Posterior vena cava (tissue), 2 donors: ENCODE measurements around the gene UBE2D1. TPM values are rescaled to one million over a fixed set of nuclear protein-coding genes. Genes with fewer than 3 reads are reported as not detected.

ENCODE experiments used
- DNase-seq: peaks from one replicate; pipeline ENCODE4 v3.0.0-alpha.2; 2020; ENCODE audit warnings: low spot score
- intact Hi-C, 2 donors: fragments of 100-400 bp; cut with DNase I; formaldehyde crosslinking; loops; one replicate each; pipeline versions ENCODE4 v1.14.1 to v1.14.2; 2022 to 2023
- total RNA-seq, 2 donors: library from RNA; stranded (reverse); fragmentation: NEBNext Ultra II Directional; extraction: Animal tissue kit (Norgen Biotek cat#: 25700); gene quantifications; one replicate each; pipeline ENCODE4 v1.2.1, GENCODE V29; 2021
- donor health status: DM: yes; HTN: yes; CAD: no.
- donor health status: DM: yes; HTN: yes; CAD: no.

The UBE2D1 gene
- total RNA-seq, 2 donors from 2014 or later = 13.0 to 21.3 TPM

DNA sequence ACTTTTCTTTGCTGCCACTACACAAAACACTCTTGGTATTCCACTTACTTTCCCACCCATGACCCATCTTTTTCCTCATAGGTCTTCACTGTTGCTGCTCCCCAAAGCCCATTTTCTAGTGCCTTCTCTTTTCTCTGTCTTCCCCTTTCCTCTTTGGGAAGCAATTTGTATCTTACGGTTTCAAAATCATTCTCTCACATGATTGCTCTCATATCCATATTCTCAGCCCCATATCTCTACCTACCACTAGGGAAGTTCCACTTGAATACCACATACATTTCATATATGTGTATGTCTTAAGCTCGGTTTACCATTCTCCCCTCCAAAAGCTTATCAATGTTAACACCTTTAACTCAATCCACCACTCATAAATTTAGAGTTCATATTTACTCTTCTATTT lies 3.2 kb upstream of the UBE2D1 start:
- no peak for DNase-seq
- intact Hi-C loops = no loop called here

DNA sequence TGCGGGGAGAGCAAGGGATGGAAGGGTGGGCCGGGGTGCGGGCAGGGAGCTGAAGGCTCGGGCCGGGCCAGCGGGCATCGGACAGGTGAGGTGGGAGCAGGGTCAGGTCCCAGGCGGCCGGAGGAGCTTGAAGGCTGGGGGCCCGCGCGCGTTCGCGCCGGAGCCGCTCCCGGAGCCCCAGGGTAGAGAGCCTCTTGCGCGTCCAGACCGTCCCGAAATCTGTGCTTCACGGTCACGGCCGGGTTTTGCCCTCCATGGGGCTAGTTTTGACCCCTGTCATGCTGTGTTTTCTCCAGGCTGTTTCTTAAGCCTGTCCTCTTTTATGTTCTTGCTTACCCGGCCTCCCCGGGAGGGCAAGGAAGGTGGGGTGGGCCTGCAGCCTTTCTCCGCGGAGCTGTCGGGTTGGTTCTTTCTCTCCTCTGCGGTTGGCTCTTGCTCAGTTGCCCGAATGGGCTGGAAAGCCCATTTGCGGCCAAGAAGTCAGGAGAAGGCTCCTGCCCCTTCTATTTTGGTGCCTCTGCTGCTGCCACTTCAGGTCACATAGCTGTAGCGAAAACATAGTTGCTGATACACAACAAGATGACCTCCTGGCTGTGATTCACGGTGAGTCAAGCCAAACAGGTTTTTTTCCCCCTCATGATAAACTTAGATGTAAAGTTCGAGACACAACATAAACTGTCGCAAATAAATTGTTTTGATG lies 650 bp downstream of the UBE2D1 start:
- intact Hi-C loops = no loop called here
- DNase-seq = no peak

DNA sequence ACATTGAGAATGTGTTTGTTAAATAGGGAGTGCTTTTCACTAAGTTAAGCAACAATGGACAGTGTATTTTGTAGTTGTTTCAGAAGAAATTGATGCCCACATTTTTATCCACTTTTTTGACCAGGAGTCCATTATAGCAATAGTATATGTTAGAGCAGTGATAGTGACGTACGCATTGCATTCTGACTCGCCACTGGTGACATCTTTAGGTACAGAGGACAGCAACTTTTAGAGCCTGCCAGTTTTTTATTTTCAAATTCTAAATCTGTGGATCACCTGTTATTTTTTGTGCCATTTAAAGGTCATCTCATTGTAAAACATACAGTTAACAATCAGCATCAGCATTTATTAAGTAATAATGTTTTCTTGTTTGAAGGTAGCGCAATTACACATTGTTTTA lies 1.4 kb downstream of the UBE2D1 start:
- intact Hi-C loops = no loop called here
- DNase-seq = no peak

DNA sequence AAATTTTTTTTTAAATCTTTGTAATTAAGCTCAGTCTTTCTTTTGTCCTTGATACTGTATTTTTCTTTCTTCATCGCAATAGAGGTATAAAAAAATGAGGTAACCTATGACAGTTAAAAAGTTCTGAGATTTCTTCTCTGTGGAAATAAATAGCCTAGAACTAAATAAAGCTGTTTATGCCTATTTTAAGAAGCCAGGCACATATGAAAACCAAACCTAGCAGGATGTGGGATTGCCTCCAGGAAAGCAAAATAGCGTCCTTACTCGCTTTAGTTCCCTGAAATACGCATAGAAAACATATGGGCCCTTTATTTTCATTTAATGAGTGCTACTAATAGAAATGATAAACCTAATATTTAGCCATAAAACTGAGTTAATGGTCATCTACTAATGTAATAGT lies 6.6 kb downstream of the UBE2D1 start:
- DNase-seq = no peak
- intact Hi-C loops = no loop called here

DNA sequence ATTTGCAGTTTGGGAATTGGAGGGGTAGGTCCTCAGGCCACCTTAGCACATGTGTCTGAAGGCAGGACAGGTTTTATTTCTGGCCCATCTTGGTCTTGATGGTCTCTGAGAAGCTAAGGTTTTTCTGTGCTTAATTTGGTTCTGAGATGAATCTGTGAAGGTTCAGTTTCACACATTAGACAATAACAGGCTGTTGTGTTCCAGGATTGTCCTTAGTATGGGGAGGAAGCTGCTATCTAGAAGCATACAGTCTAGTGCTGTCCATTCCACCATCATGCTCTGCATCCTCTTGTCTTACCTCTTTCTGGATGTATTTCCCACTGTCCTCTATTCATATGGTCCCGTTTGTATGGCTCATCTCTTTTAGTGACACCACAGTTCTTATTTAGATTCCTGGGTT lies 7.1 kb downstream of the UBE2D1 start:
- intact Hi-C loops = no loop called here
- DNase-seq = no peak

DNA sequence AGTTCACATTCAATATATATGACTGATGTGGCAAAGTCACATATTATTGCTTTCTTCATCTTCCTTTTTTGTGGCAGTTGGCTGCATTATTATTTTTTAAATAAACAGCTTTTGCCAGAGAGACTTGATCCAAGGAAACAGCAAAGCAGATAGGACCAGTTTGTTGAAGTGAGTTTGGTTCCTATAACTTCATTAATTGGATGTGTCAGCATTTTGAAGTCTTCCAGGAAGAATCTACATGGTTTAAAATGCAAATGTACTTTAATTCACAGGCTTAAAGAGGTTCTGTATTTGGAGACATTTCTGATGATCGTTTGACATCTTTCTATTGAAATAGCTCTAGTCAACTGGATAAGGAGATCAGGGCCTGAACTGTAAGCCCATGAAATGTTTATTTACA lies 13.2 kb downstream of the UBE2D1 start:
- DNase-seq = no peak
- intact Hi-C loops = no loop called here

DNA sequence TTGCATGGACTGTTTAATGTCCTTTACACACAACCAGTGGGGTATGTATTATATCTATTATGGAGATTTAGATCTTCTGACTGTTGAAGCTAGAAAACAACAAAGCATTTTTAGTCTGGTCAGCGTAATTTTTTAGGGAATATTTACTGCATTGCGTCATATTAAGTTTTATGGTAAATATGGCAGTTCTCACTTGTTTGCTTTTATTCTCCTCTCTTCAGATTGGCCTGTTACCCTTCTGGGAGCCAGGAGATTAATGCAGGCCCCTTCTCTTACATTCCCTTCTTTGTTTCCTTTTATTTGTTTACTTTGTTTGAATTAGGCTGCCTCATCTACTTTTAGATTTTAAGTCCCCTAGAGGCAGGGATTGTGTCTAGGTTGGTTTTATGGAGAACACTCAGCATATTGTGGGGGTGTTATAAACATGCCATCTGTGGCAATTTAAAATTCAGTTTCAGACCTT lies 13.8 kb downstream of the UBE2D1 start:
- DNase-seq = no peak
- intact Hi-C loops = no loop called here

DNA sequence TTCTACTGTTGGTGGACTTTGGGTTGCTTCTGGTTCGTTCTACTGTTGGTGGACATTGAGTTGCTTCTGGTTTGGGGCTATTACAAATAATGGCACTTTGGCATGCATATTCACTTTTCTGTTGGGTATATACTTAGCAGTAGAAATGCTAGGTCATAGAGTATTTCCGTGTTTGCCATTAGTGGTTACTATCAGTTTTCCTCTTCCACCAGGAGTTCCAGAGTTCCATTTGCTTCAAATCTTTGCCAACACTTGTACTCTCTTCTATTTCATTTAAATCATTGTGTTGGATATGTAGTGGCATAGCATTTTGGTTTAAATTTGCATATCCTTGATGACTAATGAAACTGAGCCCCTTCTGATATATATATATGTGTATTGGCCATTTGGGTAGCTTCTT lies 15.2 kb downstream of the UBE2D1 start:
- DNase-seq = no peak
- intact Hi-C loops = no loop called here

DNA sequence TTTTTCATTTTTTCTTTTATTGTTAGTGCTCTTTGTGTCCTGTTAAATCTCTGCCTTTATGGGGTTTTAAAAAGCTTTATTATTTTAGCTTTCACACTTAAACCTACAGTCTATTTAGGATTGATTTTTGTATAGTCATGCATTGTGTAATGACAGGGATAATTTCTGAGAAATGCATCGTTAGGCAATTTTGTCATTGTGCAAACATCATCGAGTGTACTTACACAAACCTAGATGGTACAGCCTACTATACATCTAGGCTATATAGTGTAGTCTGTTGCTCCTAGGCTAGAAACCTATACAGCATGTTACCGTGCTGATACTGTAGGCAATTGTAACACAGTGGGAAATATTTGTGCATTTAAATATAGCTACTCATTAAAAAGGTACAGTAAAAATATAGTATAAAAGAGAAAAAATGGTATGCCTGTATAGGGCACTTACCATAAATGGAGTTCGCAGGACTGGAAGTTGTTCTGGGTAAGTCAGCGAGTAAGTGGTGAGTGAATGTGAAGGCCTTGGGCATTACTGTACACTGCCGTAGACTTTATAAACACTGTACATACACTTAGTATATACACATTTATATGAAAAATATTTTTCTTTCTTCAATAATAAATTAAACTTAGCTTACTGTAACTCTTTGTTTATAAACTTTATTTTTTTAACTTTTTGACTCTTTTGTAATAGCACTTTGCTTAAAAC lies 16.0 kb downstream of the UBE2D1 start:
- intact Hi-C loops = no loop called here

DNA sequence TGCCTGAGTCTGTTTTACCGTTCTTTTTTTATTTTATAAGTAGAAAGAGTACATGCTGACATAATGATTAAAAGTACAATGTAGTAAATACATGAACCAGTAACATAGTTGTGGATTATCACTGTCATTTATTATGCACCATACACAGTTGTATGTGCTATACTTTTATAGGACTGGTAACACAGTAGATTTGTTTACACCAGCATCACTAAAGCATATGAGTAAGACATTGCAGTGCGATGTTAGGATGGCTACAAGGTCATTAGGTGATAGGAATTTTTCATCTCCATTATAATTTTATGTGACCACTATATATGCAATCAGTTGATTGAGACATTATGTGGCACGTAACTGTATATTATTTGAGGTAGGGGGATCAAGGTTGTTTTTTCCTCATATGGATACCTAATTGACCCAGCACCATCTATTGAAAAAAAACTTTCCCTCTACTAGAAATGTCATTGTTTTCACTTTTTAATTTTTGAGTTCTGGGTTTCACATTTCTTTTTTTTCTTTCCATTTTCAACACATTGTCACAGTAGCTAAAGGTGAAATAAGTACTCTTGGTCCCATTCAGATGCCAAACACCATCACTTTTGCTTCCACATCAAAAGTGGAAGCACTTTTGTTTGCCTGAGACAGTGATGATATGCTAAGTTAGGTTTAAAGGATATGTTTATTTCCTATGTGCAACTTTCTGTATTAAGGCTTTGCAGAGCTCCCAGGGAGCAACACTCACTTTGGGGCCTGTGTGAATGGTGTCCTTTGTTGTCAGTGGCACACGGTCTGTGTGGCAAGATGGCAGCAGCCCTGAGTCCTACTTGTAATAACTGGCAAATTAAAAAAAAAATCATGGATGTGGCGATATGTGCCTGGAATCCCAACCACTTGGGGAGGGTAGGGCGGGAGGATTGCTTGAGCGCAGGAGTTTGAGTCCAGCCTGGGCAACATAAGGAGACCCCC lies 17.1 kb downstream of the UBE2D1 start:
- no peak for DNase-seq
- intact Hi-C loops = no loop called here

More for the DNA sequence above, 16.0 kb downstream of the UBE2D1 start:
- DNase-seq = no peak

DNA sequence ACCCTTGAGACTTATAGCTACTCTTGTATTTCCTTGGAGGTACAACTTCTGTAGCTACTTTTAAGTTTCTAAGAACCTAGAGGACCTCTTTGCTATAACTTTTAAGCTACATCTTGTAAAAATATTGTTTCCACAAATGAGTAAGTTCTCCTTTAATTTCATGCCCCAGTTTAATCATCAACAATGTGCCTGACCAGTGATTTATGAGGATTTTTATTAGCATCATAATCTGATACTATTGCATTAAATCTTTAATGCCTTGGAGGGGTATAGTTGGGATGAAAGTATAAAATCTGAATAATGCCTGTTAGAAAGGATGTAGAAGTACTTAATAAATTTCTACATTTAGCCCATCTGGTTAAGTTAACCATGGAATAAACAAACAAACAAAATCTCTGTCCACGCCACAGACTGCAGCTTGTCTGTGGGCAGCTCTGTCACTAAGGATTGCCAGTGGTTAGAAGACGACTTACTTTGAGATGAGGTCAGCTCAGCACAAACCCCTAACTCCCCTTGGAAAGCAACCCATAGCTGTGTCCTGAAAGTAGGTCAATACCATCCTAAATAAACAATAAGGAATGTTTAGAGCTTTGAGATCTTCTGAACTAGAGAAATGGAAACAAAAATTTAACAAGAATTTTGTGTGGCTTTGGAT lies 18.3 kb downstream of the UBE2D1 start:
- intact Hi-C loops = no loop called here
- DNase-seq = no peak

DNA sequence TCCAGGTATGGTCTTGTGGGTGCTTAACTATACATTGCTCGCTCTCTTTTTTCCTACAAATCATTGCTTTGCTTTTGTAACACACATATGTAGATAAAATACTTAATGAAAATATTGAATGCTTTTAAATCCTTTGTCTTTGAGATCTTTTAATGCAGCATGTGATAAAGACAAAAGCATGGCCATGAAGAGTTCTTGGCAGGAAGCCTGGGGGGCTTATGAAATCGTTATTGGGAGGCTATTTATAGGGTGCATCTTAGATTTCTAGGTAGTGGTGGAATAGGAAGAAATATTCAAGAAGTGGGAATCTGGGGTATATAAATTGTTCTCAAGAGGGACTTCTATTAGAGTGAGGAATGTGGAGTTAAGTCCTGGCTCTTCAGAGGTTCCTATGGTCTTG lies 21.9 kb downstream of the UBE2D1 start:
- intact Hi-C loops = no loop called here
- DNase-seq = no peak

DNA sequence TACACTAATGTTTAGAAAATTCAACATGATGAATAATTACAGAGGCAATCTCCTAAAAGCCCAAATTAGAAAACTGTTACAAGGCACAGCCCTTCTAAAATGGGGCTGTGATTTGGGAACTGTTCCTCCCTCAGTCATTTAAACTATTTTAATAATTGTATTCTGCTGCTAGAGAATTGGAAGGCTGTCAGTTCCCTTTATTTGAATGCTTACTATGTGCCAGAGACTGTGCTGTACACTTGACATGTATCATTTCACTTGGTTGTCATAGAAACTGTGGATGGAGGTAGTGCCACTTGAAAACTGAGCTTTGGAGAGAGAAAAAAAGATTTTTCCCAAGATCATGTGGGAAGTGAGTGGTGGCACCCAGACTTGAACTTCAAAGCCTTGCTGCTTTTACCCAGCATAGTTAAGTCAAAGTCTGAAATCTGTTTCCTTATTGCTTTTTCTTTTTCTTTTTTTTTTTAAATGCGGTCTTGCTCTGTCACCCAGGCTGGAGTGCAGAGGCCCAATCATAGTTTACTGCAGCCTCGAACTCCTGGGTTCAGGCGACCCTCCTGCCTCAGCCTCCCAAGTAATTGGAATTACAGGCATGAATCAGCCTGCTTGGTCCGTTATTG lies 23.6 kb downstream of the UBE2D1 start:
- intact Hi-C loops = no loop called here
- DNase-seq = no peak

DNA sequence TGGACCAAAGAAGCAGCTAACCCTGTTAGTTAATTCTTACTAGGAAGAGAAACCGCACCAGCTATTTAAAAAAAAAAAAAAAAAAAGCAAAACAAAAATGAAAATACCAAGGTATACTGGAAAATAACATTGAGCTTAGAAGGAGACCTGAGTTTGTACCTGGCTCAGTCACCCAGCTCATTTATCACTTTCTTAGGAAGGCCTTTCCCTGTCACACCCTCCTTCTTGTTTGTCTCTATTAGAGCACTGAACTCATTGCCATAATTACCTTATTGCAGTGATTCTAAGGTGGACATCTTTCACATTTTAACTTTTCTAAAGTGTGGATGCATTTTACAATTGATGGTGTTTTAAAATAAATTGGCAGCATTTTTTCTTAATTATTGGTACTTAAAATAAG lies 24.1 kb downstream of the UBE2D1 start:
- no peak for DNase-seq
- intact Hi-C loops = no loop called here

DNA sequence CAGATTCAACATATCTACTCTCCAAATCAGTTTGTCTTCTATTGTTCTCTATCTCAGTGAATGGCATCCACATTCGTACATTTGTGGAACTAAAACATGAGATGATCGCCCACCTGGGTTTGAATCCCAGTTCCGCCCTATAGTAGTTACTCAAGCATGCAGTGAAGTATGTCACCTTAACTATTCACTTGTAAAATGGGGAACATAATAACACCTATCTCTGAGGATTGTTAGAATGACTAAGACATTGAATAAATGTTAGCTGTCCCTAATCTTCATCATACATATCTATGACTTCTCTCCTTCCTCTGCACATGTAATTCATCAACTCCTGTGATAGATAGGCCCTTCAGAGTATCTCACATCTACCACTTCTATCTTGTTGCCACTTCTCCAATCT lies 24.7 kb downstream of the UBE2D1 start:
- DNase-seq = no peak
- intact Hi-C loops = no loop called here

DNA sequence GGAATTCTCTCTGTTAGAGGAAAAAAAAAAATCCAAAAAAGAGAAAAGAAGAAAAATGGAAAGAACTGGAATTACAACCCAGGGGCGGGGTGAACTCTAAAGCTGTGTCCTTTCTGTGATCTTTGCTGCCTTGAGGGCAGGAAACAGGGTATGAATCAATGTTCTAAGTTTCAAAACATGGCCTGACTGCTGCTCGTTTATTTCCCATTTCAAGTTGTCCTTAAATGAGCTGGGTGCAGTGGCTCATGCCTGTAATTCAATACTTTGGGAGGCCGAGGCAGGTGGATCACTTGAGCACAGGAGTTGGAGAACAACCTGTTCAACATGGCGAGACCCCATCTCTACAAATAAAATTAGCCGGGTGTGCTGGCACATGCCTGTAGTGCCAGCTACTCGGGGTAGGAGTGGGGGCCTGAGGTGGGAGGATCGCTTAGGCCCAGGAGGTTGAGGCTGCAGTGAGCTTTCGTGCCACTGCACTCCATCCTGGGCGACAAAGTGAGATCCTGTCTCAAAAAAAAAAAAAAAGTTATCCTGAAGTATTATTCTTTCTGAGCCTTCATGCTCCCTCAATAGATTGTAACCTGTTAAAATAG lies 25.7 kb downstream of the UBE2D1 start:
- DNase-seq = no peak
- intact Hi-C loops = no loop called here

DNA sequence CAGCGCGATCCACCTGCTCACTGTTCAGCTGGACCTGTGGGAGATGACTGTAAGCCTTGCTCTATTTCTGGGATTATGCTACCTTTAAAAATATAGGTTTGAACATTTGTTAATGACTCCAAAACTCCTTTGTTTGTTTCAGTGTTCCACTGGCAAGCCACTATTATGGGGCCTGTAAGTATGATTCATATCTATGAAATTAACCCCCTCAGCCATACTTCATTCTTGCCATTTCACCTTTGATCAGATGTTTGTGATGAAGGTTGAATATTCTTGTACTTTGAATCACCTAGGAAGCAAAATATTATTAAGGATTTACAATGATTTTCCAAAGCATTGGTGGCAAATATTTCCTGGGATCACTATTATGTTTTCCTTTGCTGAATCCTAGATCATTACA lies 26.5 kb downstream of the UBE2D1 start:
- no peak for DNase-seq
- intact Hi-C loops = no loop called here

DNA sequence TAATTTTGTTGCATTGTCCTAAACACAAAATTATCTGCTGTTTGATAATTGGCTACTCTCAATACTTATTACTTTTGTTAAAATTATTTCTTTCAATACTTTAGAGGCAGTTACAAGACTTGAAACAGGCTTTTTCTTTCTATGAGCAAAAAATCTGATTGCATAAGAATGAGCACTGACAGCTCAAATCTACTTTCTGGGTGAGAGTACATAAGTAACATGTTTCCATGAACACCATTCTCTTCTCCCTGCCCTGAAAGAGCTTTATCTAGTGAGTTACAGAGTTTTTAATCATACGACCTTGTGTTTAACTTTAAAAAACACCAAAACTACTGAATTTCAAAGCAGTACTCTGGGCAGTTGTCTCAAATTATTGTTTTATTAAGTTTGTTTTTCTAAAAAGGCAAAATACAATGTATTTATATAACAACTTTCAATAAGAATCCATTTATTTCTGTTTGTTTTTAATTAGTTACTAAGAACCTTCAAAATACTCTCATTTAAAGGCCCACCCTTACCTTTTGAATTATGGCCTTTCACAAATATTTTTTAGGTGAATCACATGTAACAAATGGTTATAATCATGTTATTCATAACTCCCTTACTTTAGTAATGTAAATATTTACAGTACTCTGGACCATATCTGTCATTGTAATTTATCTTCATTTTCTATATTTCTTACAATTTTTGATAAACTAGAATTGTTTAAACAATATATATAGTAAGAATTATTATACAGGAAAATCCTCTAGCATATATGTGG lies 27.4 kb downstream of the UBE2D1 start:
- intact Hi-C loops = no loop called here
- no peak for DNase-seq
